H9 (cell line): ENCODE data around the gene PLXND1. TPM values are rescaled to one million over a fixed set of nuclear protein-coding genes. Genes with fewer than 3 reads are reported as not detected.

Source experiments
- DNase-seq: peaks from one replicate; pipeline ENCODE4 v3.0.0-alpha.2; 2017
- H2AFZ ChIP-seq: one replicate; pipeline ENCODE4 v1.6.1; 2013; ENCODE audit warnings: mild to moderate bottlenecking, low read length, control low read depth, moderate library complexity
- H2AK5ac ChIP-seq: 2 replicates; pipeline ENCODE4 v1.6.1; 2013; ENCODE audit warnings: low read length, control low read depth, mixed read lengths; ENCODE audit not compliant: insufficient read length
- H2BK120ac ChIP-seq: one replicate; pipeline ENCODE4 v1.6.1; 2013; ENCODE audit warnings: low read depth, mild to moderate bottlenecking, low read length, control low read depth, inconsistent platforms; ENCODE audit not compliant: poor library complexity, severe bottlenecking
- H2BK12ac ChIP-seq: 2 replicates; pipeline ENCODE4 v1.6.1; 2013; ENCODE audit warnings: low read length, control low read depth, mixed read lengths, low read depth; ENCODE audit not compliant: insufficient read length
- H2BK15ac ChIP-seq: 2 replicates; pipeline ENCODE4 v1.6.1; 2013; ENCODE audit warnings: low read depth, low read length, control low read depth
- H2BK20ac ChIP-seq: one replicate; pipeline ENCODE4 v1.6.1; 2013; ENCODE audit warnings: low read depth, mild to moderate bottlenecking, low read length, control low read depth, inconsistent platforms; ENCODE audit not compliant: poor library complexity, severe bottlenecking
- H2BK5ac ChIP-seq: 2 replicates; pipeline ENCODE4 v1.6.1; 2013; ENCODE audit warnings: low read length, control low read depth, mixed read lengths; ENCODE audit not compliant: insufficient read length
- H3K14ac ChIP-seq: 2 replicates; pipeline ENCODE4 v1.6.1; 2013; ENCODE audit warnings: low read length, control low read depth; ENCODE audit not compliant: insufficient read depth
- H3K18ac ChIP-seq: 2 replicates; pipeline ENCODE4 v1.6.1; 2013; ENCODE audit warnings: low read depth, mild to moderate bottlenecking, mixed read lengths, low read length, control low read depth; ENCODE audit not compliant: insufficient read length
- H3K23ac ChIP-seq: 2 replicates; pipeline ENCODE4 v1.6.1; 2013; ENCODE audit warnings: low read length, control low read depth, mixed read lengths, low read depth; ENCODE audit not compliant: insufficient read length
- H3K23me2 ChIP-seq: 2 replicates; pipeline ENCODE4 v1.6.1; 2013; ENCODE audit warnings: low read depth, mild to moderate bottlenecking, mixed read lengths, low read length, control low read depth; ENCODE audit not compliant: insufficient read length, poor library complexity, severe bottlenecking
- H3K27ac ChIP-seq: 2 replicates; pipeline ENCODE4 v1.5.1; 2013; ENCODE audit warnings: low read length, control low read depth, mixed read lengths, low read depth; ENCODE audit not compliant: insufficient read length
- H3K27me3 ChIP-seq: 2 replicates; pipeline ENCODE4 v1.6.1; 2013; ENCODE audit warnings: low read length, control low read depth, inconsistent platforms; ENCODE audit not compliant: insufficient read depth
- H3K4ac ChIP-seq: 2 replicates; pipeline ENCODE4 v1.6.1; 2013; ENCODE audit warnings: low read depth, mild to moderate bottlenecking, control low read depth, inconsistent platforms, low read length, moderate library complexity
- H3K4me1 ChIP-seq: 2 replicates; pipeline ENCODE4 v1.6.1; 2013; ENCODE audit warnings: low read length, control low read depth, inconsistent platforms; ENCODE audit not compliant: insufficient read depth
- H3K4me2 ChIP-seq: 2 replicates; pipeline ENCODE4 v1.6.1; 2013; ENCODE audit warnings: low read length, control low read depth, mixed read lengths; ENCODE audit not compliant: insufficient read length, insufficient read depth
- H3K56ac ChIP-seq: 2 replicates; pipeline ENCODE4 v1.6.1; 2013; ENCODE audit warnings: low read depth, mild to moderate bottlenecking, mixed read lengths, low read length, control low read depth; ENCODE audit not compliant: insufficient read length
- H3K79me1 ChIP-seq: 2 replicates; pipeline ENCODE4 v1.6.1; 2013; ENCODE audit warnings: low read depth, mild to moderate bottlenecking, moderate library complexity, low read length, control low read depth, inconsistent platforms; ENCODE audit not compliant: insufficient read depth, poor library complexity, severe bottlenecking
- H3K79me2 ChIP-seq: 2 replicates; pipeline ENCODE4 v1.6.1; 2013; ENCODE audit warnings: low read length, control low read depth, inconsistent platforms; ENCODE audit not compliant: insufficient read depth
- H3K9ac ChIP-seq: 2 replicates; pipeline ENCODE4 v1.6.1; 2013; ENCODE audit warnings: low read length, control low read depth, mixed read lengths; ENCODE audit not compliant: insufficient read length; ENCODE audit errors: extremely low read depth
- H3K9me3 ChIP-seq: one replicate; pipeline ENCODE4 v1.6.1; 2013; ENCODE audit warnings: low read depth, low read length, inconsistent platforms; ENCODE audit not compliant: control insufficient read depth
- H3T11ph ChIP-seq: one replicate; pipeline ENCODE4 v1.6.1; 2013; ENCODE audit warnings: mild to moderate bottlenecking, low read length, control low read depth, inconsistent platforms
- H4K20me1 ChIP-seq: one replicate; pipeline ENCODE4 v1.6.1; 2013; ENCODE audit not compliant: control insufficient read depth, insufficient read length, insufficient read depth
- H4K5ac ChIP-seq: 2 replicates; pipeline ENCODE4 v1.6.1; 2013; ENCODE audit warnings: low read depth, mild to moderate bottlenecking, mixed read lengths, low read length, control low read depth; ENCODE audit not compliant: insufficient read length
- H4K8ac ChIP-seq: replicated peaks from 2 replicates; pipeline ENCODE4 v1.6.1; 2013; ENCODE audit warnings: low read length, control low read depth, mixed read lengths, low read depth; ENCODE audit not compliant: insufficient read length
- H4K91ac ChIP-seq: 2 replicates; pipeline ENCODE4 v1.6.1; 2013; ENCODE audit warnings: low read depth, mild to moderate bottlenecking, moderate library complexity, mixed read lengths, low read length, control low read depth; ENCODE audit not compliant: insufficient read length
- H3K27ac Mint-ChIP-seq, 3 experiments: 2 replicates in 2 of 3; 3 replicates in 1 of 3; pipeline ENCODE4 v1.8.0; 2020 to 2021; ENCODE audit warnings: mixed read lengths in 3 of 3, mild to moderate bottlenecking in 1 of 3, moderate library complexity in 1 of 3
- H3K27me3 Mint-ChIP-seq: 2 replicates; pipeline ENCODE4 v1.8.0; 2021; ENCODE audit warnings: low read depth, mild to moderate bottlenecking, moderate library complexity, mixed read lengths
- H3K36me3 Mint-ChIP-seq, 3 experiments: 2 replicates in 2 of 3; 3 replicates in 1 of 3; pipeline ENCODE4 v1.8.0; 2020 to 2021; ENCODE audit warnings: low read depth in 3 of 3, mixed read lengths in 3 of 3; ENCODE audit not compliant: insufficient read depth in 1 of 3
- H3K4me1 Mint-ChIP-seq, 2 experiments: 2 replicates each; pipeline ENCODE4 v1.8.0; 2020; ENCODE audit warnings: mixed read lengths in 2 of 2
- H3K4me3 Mint-ChIP-seq, 2 experiments: 2 replicates in 1 of 2; 3 replicates in 1 of 2; pipeline ENCODE4 v1.8.0; 2020 to 2021; ENCODE audit warnings: mild to moderate bottlenecking in 2 of 2, mixed read lengths in 2 of 2, moderate library complexity in 1 of 2
- H3K9me3 Mint-ChIP-seq, 2 experiments: 2 replicates in 1 of 2; 3 replicates in 1 of 2; pipeline ENCODE4 v1.8.0; 2020; ENCODE audit warnings: mild to moderate bottlenecking in 2 of 2, mixed read lengths in 2 of 2, moderate library complexity in 1 of 2
- WGBS: extraction: QIAGEN DNeasy Blood & Tissue Kit; methylation state at CpG from one replicate; pipeline ENCODE4 v1.1.7; 2013; ENCODE audit warnings: missing lambda C conversion rate, low lambda C conversion rate, mixed read lengths; ENCODE audit not compliant: insufficient read length; ENCODE audit errors: extremely low coverage; 5-methylcytosine and 5-hydroxymethylcytosine counted together
- total RNA-seq: library from RNA; stranded (reverse); gene quantifications from 2 replicates; pipeline ENCODE4 v1.2.1, GENCODE V29; 2021
- TF ChIP-seq, protein P1 (sequence below): fragments of 200-600 bp; sonication (generic); conservative IDR thresholded peaks from 3 replicates; pipeline ENCODE4 v1.8.0; 2021; ENCODE audit warnings: antibody characterized with exemption, mild to moderate bottlenecking

Gene PLXND1
- total RNA-seq, 1 experiment from 2014 or later, result 50.9 TPM

DNA sequence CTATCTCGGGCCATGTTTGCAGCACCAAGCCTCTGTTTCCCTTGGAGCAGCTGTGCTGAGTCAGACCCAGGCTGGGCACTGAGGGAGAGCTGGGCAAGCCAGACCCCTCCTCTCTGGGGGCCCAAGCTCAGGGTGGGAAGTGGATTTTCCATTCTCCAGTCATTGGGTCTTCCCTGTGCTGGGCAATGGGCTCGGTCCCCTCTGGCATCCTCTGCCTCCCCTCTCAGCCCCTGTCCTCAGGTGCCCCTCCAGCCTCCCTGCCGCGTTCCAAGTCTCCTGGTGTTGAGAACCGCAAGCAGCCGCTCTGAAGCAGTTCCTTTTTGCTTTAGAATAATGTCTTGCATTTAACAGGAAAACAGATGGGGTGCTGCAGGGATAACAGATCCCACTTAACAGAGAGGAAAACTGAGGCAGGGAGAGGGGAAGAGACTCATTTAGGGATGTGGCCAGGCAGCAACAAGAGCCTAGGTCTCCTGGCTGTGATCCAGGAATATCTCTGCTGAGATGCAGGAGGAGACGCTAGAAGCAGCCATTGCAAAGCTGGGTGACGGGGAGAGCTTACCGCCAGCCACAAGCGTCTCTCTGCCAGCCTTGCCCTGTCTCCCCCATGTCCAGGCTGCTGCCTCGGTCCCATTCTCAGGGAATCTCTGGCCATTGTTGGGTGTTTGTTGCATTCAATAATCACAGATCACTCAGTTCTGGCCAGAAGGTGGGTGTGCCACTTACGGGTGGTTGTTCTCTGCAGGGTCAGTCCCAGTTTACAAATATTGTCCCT lies 76.9 kb downstream of the PLXND1 start:
- H3K27me3 Mint-ChIP-seq, result peaks cover 8% of the 10 kb centered on the region
- H3K9me3 ChIP-seq, result no peaks in the 10 kb centered on the region

More for the DNA sequence above, 76.9 kb downstream of the PLXND1 start:
- no peak overlapping the region for H3K4me3 Mint-ChIP-seq
- Histone ChIP-seq H4K8ac (no peak overlapping the region), H3K9ac (no peak overlapping the region), H3K79me2 (no peaks in the 10 kb centered on the region), H2BK120ac (no peak overlapping the region), H2AFZ (no peak overlapping the region), H2BK15ac (no peak overlapping the region), H4K91ac (no peak overlapping the region), H3K4ac (no peak overlapping the region), H2BK5ac (no peak overlapping the region), H3K56ac (no peak overlapping the region), H2BK12ac (no peak overlapping the region), H4K5ac (no peak overlapping the region), H2BK20ac (no peak overlapping the region), H2AK5ac (no peak overlapping the region), H3K18ac (no peak overlapping the region), H3K79me1 (no peaks in the 10 kb centered on the region), H3K14ac (no peak overlapping the region), H3T11ph (no peak overlapping the region), H3K4me2 (no peak overlapping the region), H3K23ac (no peak overlapping the region), H4K20me1 (no peaks in the 10 kb centered on the region), H3K27ac (no peak overlapping the region), H3K23me2 (no peaks in the 10 kb centered on the region), H3K27me3 (no peaks in the 10 kb centered on the region), H3K4me1 (peaks cover 13% of the 10 kb centered on the region; the same call in 1 of the 2 replicates)
- no peaks in the 10 kb centered on the region for H3K9me3 Mint-ChIP-seq
- TF ChIP-seq, protein P1, sequence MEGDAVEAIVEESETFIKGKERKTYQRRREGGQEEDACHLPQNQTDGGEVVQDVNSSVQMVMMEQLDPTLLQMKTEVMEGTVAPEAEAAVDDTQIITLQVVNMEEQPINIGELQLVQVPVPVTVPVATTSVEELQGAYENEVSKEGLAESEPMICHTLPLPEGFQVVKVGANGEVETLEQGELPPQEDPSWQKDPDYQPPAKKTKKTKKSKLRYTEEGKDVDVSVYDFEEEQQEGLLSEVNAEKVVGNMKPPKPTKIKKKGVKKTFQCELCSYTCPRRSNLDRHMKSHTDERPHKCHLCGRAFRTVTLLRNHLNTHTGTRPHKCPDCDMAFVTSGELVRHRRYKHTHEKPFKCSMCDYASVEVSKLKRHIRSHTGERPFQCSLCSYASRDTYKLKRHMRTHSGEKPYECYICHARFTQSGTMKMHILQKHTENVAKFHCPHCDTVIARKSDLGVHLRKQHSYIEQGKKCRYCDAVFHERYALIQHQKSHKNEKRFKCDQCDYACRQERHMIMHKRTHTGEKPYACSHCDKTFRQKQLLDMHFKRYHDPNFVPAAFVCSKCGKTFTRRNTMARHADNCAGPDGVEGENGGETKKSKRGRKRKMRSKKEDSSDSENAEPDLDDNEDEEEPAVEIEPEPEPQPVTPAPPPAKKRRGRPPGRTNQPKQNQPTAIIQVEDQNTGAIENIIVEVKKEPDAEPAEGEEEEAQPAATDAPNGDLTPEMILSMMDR, result no peak
- 0 out of 7 replicates have a peak overlapping the region, but pooled peaks of 1 of the 3 experiments have one; percentile 65 for H3K27ac Mint-ChIP-seq
- no CpG with 5 or more reads among the region's 12 CpGs for WGBS
- no peaks in the 10 kb centered on the region; a peak in 1 of 7 replicates for H3K36me3 Mint-ChIP-seq
- DNase-seq, result no peak
- H3K4me1 Mint-ChIP-seq, result peaks cover 39 to 46% of the 10 kb centered on the region in 2 experiments
